ENCODE data around the gene CROCC2.
A peak's percentile ranks its signal among the peaks of the same experiment; 100 is the strongest.
"Not testable (repeated sequence)": the region's sequence is repeated elsewhere in the genome, so short reads cannot be mapped to it uniquely, and the experiment has no call there.

CROCC2 gene

GRCh38 chr2:240972636-240973521 lies 66.7 kb downstream of the CROCC2 start:
- no peak for DNase-seq

GRCh38 chr2:240974771-240975572 lies 68.8 kb downstream of the CROCC2 start:
- peak; percentile 29 for DNase-seq

GRCh38 chr2:240975903-240976302 lies 69.8 kb downstream of the CROCC2 start:
- DNase-seq, result not testable (repeated sequence)

- no peak for DNase-seq
These were observed 75.1 kb downstream of the CROCC2 start for GRCh38 chr2:240981280-240981679.

GRCh38 chr2:240981871-240982800 lies 76.0 kb downstream of the CROCC2 start:
- no peak for DNase-seq

- no peak for DNase-seq
These were observed 76.7 kb downstream of the CROCC2 start for GRCh38 chr2:240982821-240983281.

GRCh38 chr2:240983361-240983995 lies 77.3 kb downstream of the CROCC2 start:
- peak; percentile 19 for DNase-seq

GRCh38 chr2:240983996-240984498 lies 77.9 kb downstream of the CROCC2 start:
- DNase-seq, result no peak

- no peak for DNase-seq
These were observed 80.0 kb downstream of the CROCC2 start for GRCh38 chr2:240985881-240986786.

- no peak for DNase-seq
These were observed 80.8 kb downstream of the CROCC2 start for GRCh38 chr2:240986787-240987411.

GRCh38 chr2:240987588-240987987 lies 81.5 kb downstream of the CROCC2 start:
- DNase-seq, result no peak

GRCh38 chr2:240988146-240988545 lies 82.0 kb downstream of the CROCC2 start:
- no peak for DNase-seq

- DNase-seq, result no peak
These were observed 82.6 kb downstream of the CROCC2 start for GRCh38 chr2:240988571-240989271.

- no peak for DNase-seq
These were observed 83.5 kb downstream of the CROCC2 start for GRCh38 chr2:240989451-240990265.

GRCh38 chr2:240990266-240990529 lies 84.1 kb downstream of the CROCC2 start:
- no peak for DNase-seq

- no peak for DNase-seq
These were observed 84.7 kb downstream of the CROCC2 start for GRCh38 chr2:240990726-240991377.

GRCh38 chr2:240991378-240992263 lies 85.5 kb downstream of the CROCC2 start:
- no peak for DNase-seq

Data from CD4-positive, alpha-beta T cell treated with Interferon gamma for 1 hour (primary cell).